ENCODE measurements around the gene MCM10.
"Not testable (repeated sequence)": the region's sequence is repeated elsewhere in the genome, so short reads cannot be mapped to it uniquely, and the experiment has no call there.

DNA sequence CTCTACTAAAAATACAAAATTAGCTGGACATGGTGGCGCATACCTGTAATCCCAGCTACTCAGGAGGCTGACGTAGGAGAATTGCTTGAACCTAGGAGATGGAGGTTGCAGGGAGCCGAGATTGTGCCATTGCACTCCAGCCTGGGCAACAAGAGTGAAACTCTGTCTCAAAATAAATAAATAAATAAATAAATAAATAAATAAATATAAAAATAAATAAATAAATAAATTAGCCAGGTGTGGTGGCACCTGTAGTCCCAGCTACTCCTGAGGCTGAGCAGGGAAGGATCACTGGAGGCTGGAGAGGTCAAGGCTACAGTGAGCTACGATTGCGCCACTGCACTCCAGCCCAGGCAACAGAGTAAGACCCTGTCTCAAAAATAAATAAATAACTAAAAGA, 80.9 kb downstream of the MCM10 start:
- not testable (repeated sequence) for TF ChIP-seq POLR2AphosphoS5 (IDR thresholded peaks at IDR 0.05; ENCODE audit: borderline replicate concordance, low read depth, low read length); EZH2 (IDR thresholded peaks at IDR 0.05)
